CD4-positive, alpha-beta T cell treated with Interleukin-10 for 1 hour (primary cell): ENCODE results near the gene LUC7L.
A peak's percentile ranks its signal among the peaks of the same experiment; 100 is the strongest.
"Not testable (repeated sequence)": the region's sequence is repeated elsewhere in the genome, so short reads cannot be mapped to it uniquely, and the experiment has no call there.

Experiments
- DNase-seq: peaks from one replicate; pipeline ENCODE4 v3.0.0-alpha.2; 2020

The LUC7L gene

DNA sequence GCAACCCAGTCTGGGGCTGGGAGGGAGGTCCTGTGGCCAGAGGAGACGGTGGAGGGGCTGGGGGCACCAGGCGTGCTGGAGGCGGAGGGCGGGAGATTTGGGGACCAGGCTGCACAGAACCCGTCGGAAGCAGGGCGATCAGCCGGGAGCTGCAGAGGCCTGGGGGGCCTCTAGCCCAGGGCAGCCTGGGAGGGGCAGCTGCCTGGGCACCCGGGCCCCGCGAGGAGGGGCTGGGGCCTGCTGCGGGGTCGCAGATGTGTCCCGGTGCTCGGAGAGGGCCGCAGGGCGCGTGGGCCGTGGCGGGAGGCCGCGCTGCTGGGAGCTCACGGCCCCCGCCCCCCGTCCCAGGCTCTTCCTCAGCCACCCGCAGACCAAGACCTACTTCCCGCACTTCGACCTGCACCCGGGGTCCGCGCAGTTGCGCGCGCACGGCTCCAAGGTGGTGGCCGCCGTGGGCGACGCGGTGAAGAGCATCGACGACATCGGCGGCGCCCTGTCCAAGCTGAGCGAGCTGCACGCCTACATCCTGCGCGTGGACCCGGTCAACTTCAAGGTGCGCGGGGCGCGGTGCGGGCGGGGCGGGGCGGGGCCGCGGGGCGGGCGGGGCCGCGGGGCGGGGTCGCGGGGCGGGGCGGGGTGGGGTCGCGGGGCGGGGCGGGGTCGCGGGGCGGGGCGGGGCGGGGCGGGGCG, 65.0 kb downstream of the LUC7L start:
- DNase-seq: not testable (repeated sequence)

DNA sequence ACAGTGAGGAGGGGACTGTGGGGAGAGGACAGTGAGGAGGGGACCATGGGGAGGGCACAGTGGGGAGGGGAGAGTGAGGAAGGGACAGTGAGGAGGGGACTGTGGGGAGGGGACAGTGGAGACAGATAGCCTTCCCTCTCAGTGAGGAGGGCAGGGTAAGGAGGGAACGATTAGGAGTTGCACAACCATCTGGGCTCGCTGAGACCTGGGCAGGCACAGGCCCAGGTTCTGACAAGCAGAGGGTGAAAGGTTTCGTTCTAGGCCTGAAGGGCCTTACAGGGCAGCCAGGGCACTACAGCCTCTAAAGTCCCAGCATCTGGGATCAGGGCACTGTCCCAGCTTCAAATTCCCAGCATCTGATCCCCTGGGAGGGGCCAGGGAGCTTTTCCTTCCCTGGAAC, 65.6 kb downstream of the LUC7L start:
- not testable (repeated sequence) for DNase-seq

DNA sequence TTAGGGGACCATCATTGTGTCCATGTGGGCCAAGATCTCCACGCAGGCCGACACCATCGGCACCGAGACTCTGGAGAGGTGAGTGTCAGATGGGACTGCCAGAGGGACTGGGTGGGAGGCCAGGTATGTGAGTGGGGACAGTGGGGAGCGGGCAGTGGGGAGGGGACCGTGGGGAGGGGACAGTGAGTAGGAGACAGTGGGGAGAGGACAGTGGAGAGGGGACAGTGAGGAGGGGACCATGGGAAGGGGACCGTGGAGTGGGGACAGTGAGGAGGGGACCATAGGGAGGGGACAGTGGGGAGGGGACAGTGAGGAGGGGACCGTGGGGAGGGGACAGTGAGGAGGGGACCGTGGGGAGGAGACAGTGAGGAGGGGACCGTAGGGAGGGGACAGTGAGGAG, 66.1 kb downstream of the LUC7L start:
- not testable (repeated sequence) for DNase-seq

DNA sequence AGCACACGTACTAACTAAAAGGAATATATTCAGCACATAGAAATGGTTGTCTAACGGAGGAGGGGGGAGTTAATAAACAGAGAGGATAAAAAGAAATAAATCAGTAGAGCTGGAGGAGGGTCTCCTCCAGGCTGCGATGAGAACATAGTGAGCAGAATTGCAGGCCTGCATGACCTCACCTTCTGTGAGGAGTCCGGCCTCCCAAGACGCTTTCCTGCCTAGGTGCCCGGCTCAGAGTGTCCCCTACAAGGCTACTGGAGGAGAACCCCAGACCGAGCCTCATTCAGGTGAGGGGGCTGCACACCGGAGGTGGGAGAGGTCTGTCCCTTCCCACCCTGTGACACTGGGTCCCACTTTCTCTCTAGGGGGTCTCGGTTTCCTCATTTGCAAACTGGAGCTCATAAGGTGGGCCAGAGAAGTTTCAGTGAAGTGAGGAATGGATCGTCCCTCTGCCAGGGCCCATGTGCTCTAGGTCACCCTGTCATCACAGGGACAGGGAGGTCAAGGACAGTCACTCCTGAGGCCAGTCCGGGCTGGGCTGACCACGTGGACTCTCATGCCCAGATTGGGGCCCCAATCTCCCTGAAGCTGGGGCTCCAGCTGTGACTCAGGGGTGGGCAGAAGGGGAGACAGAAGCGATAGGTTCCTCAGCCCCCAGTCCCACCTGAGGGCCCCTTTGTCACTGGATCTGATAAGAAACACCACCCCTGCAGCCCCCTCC, 66.8 kb downstream of the LUC7L start:
- DNase-seq: no peak

DNA sequence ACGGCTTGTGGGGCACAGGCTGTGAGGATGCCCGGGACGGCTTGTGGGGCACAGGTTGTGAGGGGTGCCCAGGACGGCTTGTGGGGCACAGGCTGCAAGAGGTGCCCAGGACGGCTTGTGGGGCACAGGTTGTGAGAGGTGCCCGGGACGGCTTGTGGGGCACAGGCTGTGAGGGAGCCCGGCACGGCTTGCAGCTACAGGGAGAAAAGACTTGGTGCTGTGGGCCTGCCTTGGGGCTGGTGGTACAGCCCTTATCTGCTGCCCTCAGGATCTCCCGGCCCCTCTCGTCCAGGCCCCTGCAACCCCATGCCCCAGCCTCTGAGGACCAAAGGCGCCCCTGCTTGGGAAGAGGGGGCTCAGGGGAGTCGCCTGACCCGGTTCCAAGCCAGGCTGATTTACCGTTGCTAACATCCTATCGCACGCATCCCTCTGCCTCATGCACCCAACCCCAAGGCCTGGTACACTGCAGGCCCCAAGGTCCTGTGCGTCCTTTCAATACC, 68.5 kb downstream of the LUC7L start:
- no peak for DNase-seq

DNA sequence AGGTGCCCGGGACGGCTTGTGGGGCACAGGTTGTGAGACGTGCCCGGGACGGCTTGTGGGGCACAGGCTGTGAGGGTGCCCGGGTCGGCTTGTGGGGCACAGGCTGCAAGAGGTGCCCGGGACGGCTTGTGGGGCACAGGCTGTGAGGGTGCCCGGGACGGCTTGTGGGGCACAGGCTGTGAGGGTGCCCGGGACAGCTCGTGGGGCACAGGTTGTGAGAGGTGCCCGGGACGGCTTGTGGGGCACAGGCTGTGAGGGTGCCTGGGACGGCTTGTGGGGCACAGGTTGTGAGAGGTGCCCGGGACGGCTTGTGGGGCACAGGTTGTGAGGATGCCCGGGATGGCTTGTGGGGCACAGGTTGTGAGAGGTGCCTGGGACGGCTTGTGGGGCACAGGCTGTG, 69.0 kb downstream of the LUC7L start:
- DNase-seq: not testable (repeated sequence)

DNA sequence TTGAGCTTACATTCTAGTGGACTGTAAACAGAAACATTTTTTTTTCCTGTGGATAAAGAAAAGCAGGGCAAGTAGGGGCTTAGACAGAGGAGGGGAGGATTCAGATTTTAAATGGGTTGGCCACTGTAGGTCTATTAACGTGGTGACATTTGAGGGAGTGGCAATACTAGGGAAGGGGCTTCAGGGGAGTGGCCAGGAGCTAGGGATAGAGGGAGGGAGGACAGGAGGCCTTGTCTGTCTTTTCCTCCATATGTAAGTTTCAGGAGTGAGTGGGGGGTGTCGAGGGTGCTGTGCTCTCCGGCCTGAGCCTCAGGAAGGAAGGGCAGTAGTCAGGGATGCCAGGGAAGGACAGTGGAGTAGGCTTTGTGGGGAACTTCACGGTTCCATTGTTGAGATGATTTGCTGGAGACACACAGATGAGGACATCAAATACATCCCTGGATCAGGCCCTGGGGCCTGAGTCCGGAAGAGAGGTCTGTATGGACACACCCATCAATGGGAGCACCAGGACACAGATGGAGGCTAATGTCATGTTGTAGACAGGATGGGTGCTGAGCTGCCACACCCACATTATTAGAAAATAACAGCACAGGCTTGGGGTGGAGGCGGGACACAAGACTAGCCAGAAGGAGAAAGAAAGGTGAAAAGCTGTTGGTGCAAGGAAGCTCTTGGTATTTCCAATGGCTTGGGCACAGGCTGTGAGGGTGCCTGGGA, 70.0 kb downstream of the LUC7L start:
- no peak for DNase-seq

DNA sequence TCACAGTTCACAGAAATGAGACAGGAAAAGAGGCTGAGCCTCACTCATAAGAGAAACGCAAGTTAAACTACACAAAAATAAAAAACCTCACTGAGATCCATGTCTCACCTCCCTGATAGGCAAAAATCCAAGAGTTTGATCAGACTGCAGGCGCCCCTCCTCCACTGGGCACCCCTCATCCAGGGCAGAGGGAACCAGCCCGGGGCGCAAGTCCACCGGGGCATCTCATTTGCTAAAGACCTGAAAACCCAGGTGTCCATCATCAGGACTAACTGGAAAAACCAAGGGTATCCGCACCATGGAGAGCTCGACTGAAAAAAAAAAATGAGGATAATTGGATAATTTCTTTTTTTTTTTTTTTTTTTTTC, 74.2 kb downstream of the LUC7L start:
- DNase-seq: no peak

DNA sequence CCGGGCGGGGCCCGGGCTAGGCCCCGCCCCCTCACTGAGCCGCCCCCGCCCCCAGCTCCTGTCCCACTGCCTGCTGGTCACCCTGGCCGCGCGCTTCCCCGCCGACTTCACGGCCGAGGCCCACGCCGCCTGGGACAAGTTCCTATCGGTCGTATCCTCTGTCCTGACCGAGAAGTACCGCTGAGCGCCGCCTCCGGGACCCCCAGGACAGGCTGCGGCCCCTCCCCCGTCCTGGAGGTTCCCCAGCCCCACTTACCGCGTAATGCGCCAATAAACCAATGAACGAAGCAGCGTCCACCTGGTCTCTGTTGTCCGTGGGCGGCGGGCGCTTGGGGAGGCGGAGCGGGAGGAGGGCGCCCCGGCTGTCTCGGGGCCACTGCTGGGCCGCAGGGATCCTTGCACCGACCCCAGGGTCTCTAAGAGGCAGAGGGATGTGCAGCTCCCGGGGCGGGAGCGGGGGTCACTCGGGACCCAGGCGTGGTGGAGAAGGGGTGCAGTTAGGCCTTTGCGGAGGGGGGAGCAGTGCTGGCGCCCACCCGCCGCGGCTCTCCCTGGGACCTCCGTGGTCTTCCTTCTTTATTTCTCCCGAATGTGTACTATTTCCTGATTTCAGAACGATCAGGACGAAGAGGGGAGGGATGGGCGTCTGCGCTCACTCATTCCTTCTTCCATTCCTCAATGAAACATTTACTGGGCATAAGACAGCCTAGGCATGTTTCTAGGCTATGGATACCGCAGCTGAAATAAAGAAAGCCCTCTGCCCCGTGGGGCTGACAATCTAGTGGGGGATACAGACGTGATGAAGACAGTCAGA, 74.8 kb downstream of the LUC7L start:
- peak; percentile 24 for DNase-seq

DNA sequence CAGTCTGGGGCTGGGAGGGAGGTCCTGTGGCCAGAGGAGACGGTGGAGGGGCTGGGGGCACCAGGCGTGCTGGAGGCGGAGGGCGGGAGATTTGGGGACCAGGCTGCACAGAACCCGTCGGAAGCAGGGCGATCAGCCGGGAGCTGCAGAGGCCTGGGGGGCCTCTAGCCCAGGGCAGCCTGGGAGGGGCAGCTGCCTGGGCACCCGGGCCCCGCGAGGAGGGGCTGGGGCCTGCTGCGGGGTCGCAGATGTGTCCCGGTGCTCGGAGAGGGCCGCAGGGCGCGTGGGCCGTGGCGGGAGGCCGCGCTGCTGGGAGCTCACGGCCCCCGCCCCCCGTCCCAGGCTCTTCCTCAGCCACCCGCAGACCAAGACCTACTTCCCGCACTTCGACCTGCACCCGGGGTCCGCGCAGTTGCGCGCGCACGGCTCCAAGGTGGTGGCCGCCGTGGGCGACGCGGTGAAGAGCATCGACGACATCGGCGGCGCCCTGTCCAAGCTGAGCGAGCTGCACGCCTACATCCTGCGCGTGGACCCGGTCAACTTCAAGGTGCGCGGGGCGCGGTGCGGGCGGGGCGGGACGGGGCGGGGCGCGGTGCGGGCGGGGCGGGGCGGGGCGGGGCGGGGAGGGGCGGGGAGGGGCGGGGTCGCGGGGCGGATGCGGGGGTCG, 75.6 kb downstream of the LUC7L start:
- DNase-seq: not testable (repeated sequence)

DNA sequence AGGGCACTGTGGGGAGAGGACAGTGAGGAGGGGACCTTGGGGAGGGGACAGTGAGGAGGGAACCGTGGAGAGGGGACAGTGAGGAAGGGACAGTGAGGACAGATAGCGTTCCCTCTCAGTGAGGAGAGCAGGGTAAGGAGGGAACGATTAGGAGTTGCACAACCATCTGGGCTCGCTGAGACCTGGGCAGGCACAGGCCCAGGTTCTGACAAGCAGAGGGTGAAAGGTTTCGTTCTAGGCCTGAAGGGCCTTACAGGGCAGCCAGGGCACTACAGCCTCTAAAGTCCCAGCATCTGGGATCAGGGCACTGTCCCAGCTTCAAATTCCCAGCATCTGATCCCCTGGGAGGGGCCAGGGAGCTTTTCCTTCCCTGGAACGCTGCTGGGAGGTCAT, 76.1 kb downstream of the LUC7L start:
- DNase-seq: not testable (repeated sequence)

DNA sequence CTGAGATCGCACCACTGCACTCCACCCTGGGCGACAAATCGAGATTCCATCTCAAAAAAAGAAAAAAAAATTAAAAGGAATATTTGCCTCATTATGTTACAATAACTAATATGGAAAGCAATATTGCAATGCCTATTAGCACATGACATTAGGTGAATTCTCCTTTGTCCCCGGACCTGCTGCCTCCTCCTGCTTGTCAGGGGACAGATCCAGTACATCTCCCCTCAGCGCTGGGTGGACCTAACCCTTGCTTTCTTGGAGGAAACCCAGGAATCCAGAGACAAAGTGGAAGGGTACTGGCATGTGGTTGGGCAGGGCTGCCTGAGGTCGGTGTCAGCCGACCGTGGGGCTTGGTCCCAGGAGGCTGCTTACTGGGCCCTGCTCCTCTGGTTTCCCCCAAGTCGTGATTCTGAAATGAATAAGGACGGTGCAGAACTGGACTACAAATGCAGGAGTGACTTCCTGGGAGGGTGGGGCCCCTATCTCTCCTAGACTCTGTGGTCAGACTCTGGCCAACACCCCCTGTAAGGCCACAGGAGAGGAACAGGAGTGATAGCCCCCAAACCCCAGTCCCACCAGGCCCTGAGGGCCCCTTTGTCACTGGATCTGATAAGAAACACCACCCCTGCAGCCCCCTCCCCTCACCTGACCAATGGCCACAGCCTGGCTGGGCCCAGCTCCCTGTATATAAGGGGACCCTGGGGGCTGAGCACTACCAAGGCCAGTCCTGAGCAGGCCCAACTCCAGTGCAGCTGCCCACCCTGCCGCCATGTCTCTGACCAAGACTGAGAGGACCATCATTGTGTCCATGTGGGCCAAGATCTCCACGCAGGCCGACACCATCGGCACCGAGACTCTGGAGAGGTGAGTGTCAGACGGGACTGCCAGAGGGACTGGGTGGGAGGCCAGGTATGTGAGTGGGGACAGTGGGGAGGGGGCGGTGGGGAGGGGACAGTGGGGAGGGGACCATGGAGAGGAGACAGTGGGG, 76.8 kb downstream of the LUC7L start, which contains the start of gene HBZ:
Gene HBZ (plus strand): TSS at position 504 of the 988 bp plus-strand sequence. CDS start 266 bp downstream, at position 770.
- no peak for DNase-seq

DNA sequence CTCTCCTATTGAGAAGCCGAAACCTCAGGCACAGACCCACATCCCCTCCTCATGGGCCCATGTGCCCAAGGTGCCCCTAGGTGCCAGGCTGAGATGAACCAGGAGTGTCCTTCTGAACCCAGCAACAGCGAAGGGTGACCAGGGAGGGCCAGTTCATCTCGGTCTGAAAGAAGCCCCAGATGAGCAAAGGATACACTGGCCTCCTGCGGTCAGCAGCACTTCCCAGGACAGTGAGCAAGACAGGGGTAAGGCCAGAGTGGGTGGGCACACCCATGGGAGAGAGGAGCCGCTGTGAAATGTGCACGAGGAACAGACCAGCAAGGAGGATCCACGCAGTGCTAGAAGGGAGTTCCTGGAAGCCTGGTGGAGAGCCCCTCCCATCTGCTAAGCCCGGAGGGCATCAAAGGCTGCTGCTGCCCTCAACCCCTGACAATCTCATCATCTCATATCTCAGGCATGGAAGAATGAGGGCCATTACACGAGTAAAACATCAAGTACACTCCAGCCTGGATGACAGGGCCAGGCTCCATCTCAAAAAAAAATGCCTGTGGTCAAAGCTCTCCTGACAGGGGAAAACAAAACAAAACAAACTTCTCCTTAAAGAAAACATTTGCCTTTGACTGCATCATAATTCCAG, 80.1 kb downstream of the LUC7L start:
- DNase-seq: no peak

DNA sequence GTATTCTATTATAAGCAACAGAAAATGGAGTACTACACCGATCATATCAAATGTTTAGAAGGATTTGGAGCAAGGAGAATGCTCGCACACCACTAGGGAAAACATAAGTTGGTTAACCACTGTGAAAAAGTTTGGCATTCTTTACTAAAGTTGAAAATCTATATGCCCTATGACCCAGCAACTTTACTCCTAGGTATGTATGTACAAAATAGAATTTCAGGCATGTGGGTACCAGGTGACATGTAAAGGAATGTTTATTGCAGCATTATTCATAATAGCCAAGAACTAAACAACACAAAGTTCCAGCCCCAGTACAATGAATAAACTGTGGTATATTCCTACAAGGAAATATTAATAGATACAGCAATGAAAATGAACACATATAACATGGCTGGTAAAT, 82.6 kb downstream of the LUC7L start:
- no peak for DNase-seq

DNA sequence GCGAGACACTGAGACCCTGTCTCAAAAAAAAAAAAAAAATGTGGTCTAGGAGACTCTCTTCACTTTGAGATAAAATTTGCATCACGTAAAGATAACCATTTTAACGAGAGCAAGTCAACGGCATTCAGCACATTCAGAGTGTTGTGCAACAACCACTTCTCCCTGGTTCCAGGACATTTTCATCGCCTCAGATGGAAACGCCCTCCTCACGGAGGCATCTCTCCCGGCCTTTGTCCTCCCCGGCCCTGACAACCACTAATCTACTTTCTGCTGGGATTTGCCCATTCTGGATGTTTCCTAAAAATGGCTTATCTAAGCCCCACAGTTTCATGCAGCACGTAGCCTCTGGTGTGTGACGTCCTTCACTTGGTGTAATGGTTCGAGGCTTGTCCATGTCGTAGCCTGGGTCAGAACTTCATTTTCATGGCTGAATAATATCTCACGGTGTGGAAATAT, 84.4 kb downstream of the LUC7L start:
- DNase-seq: no peak

DNA sequence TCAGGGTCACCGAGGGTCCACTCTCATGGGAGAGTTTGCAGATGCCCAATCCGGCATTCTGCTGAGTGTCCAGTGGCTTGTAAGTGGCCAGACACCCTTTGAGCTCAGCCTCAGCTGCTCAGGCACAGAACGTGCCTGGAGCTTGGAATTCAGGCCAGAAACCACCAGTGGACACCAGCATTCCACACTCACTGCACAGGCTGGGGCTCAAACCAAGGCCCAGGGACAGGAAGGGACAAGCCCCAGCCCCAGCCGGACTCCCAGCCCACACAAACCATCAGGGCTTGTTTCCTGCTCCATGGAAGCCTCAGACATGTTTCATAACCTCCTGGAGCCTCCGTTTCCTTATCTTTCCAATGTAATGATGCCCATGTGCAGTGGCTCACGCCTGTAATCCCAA, 85.8 kb downstream of the LUC7L start:
- DNase-seq: no peak

DNA sequence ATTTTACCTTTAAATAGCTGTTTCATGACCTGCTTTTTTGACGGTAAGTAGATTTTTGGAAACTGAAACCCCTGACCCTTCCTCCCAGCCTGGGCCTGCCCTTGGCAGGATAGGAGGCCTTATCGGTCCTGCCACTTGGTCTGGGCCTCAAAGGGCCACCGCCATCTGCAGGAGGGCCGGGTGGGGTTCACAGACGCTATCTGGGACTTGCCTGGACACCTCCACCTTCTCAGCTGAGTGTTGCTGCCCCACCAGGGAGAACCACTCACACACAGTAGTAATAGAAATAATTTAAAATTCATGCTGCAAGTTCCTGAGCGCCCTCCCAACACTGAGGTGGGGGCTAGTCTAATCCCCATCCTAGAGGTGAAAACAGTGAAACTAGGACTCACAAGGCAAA, 86.2 kb downstream of the LUC7L start:
- DNase-seq: no peak

DNA sequence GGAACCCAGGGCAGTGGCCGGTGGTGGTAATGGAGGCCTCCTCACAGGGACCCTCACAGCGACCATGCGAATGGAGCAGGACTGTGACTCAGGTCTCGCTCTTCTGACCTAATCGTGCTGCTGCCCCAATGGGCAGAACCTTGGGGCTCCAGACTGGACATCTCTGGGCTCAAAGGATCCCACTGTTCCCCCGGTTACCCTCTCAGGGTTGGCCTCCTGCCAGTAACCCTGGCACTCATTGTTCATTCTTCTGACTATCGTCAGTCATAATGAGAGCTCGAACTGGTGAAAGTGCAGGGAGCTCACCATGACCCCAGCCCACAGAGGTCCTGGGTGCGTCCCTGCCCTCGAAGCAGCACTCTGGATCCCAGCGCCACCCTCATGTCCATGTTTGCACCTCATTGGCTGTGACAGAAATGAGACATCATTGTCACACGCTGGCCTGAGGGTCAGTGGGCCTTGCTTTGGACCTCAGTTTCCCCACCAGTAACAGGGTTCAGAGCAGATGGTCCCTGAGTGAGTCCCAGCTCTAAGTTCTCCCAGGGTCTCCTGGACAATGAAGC, 86.8 kb downstream of the LUC7L start:
- no peak for DNase-seq

DNA sequence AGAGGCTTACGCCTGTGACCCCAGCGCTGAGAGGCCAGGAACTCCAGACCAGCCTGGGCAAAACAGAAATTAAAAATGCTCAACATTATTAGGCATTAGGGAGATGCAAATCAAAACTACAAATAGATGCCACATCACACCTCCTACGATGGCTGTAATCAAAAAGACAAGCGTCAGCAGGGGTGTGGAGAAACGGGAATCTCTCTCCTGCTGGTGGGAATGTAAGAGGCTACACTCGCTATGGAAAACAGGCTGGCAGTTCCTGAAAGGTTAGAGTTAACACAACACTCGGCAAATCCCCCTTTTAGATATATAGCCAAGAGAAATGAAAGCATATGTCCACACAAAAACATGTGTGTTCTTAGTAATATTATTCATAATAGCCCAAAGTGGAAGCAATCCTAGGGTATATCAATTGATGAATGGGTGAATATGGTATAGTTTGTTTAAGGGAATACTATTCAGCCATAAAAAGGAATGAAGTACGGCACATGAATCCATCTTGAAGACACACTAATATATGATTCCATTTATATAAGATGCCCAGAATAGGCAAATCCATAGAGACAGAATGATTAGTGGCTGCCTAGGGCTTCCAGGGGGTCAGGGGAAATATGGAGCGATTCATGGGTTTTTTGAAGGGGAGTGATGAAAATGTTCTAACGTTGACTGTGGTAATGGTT, 88.9 kb downstream of the LUC7L start:
- no peak for DNase-seq
